IPS DF 6.9 (cell line): ENCODE data around the gene EHBP1.

ENCODE experiments used
- DNase-seq: peaks from one replicate; pipeline ENCODE4 v3.0.0-alpha.2; 2013; ENCODE audit warnings: low read depth, low spot score
- H3K27ac ChIP-seq: one replicate; pipeline ENCODE4 v1.5.1; 2013; ENCODE audit warnings: low read length, control low read depth
- H3K27me3 ChIP-seq: 2 replicates; pipeline ENCODE4 v1.6.1; 2013; ENCODE audit warnings: mild to moderate bottlenecking, low read length; ENCODE audit not compliant: control insufficient read depth, insufficient read depth
- H3K36me3 ChIP-seq: 2 replicates; pipeline ENCODE4 v1.6.1; 2013; ENCODE audit warnings: low read length; ENCODE audit not compliant: control insufficient read depth, insufficient read depth
- H3K4me1 ChIP-seq: 2 replicates; pipeline ENCODE4 v1.6.1; 2013; ENCODE audit warnings: low read length; ENCODE audit not compliant: control insufficient read depth, insufficient read depth
- H3K4me3 ChIP-seq: 2 replicates; pipeline ENCODE4 v1.5.1; 2013; ENCODE audit warnings: mild to moderate bottlenecking, low read length
- H3K9me3 ChIP-seq: 2 replicates; pipeline ENCODE4 v1.6.1; 2013; ENCODE audit warnings: low read length, inconsistent platforms; ENCODE audit not compliant: control insufficient read depth, insufficient read depth
- WGBS: extraction: QIAGEN DNeasy Blood & Tissue Kit; methylation state at CpG from one replicate; pipeline ENCODE4 v1.1.7; 2013; ENCODE audit warnings: mixed read lengths, missing lambda C conversion rate; ENCODE audit not compliant: insufficient read length, insufficient coverage; 5-methylcytosine and 5-hydroxymethylcytosine counted together

Gene EHBP1

DNA sequence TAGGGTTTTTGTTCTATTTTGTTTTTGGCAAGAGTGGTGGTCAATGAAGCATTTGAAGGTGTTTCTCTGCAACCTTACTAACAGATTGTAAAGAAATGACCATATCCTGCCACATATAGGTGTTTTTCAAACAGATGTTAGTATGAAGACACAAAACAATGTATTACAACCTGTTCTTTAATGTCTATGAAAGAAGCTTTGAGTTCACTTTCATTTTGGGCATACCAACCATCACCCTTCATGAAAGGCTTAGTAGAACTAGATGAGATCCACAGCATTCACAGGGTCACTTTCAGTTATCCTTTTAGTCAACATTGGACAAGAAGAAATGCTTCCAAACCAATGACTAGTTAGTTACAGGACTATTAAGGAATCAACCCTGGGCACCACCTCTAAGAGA, 95.1 kb downstream of the EHBP1 start:
- Histone ChIP-seq H3K9me3 (no peaks in the 10 kb centered on the region), H3K27ac (no peak overlapping the region), H3K4me3 (no peak overlapping the region), H3K36me3 (no peaks in the 10 kb centered on the region), H3K27me3 (no peaks in the 10 kb centered on the region), H3K4me1 (no peaks in the 10 kb centered on the region)
- DNase-seq: no peak

DNA sequence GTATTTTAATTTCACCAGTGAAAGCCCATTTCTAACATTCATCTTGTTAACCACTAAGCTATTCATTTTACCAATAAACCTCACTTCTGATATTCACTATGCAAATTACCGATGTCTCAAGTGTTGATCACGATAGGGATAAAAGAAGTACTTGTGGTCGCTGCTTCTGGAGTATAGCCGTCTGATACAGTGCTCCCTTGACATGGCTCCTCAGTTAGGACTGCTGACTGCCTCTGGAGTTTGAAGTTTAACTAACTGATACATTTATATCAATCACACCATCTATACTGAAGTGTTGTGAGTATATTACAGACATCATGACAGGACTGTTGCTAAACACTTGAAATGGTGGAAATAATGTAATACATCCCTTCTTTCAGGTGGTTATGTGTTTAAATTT, 95.6 kb downstream of the EHBP1 start:
- H3K27ac ChIP-seq: no peak overlapping the region
- H3K9me3 ChIP-seq: no peaks in the 10 kb centered on the region
- H3K4me3 ChIP-seq: no peak overlapping the region
- no CpG with 5 or more reads among the region's 4 CpGs for WGBS
- no peaks in the 10 kb centered on the region for H3K4me1 ChIP-seq
- no peak for DNase-seq
- H3K36me3 ChIP-seq: no peaks in the 10 kb centered on the region
- H3K27me3 ChIP-seq: no peaks in the 10 kb centered on the region

DNA sequence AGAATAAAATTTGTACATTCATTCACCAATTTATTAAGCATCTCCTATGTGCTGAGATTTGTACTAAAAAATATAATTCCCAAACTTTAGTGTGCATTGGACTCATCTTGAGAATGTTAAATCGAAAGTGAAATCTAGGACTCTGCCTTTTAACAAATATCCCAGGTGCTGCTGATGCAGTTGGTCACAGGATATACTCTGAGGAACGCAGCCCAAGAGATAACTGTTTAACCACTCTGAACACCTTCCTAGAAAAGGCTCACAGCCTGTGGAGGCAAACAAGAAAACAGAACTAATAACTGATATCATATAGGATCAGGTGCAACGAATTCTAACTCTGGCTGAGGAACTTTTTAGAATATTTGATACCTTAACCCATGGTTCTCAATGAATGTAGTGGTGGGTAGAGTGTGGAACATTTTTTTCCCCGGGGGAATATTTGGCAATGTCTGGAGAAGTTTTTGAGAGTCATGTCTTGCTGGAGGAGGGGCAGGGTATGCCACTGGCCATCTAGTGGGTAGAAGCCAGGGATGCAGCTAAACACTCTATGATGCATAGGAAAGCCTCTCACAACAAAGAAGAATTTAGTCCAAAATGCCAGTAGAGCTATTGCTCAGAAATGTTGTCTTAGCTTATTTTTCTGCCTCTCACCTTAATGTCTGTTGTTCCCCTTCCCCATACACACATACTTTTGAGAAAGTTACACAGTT, 96.5 kb downstream of the EHBP1 start:
- WGBS: no CpG with 5 or more reads among the region's 4 CpGs
- H3K27me3 ChIP-seq: no peaks in the 10 kb centered on the region
- no peaks in the 10 kb centered on the region for H3K4me1 ChIP-seq
- H3K9me3 ChIP-seq: no peaks in the 10 kb centered on the region
- no peak overlapping the region for H3K4me3 ChIP-seq
- H3K27ac ChIP-seq: no peak overlapping the region
- no peaks in the 10 kb centered on the region for H3K36me3 ChIP-seq
- no peak for DNase-seq

DNA sequence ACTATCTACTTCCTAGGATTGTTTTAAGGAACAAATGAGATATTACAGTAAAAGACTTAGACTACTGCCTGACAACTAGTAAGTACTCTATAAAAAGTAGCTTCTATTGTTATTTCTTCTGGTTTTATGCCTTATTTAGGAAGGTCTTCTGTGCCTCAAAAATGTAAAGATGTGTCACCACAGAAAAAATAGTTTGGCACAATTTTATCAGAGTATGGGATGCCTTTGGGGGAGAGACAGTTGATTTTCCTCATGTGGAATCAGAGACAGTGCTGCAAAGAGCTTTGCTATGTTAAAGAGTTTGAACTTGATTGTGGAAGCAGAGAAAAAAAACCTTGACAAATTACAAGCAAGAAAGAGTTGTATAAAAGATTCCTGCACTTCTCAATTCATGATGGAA, 98.4 kb downstream of the EHBP1 start:
- DNase-seq: no peak
- no peaks in the 10 kb centered on the region for H3K36me3 ChIP-seq
- H3K4me3 ChIP-seq: no peak overlapping the region
- no peak overlapping the region for H3K27ac ChIP-seq
- H3K9me3 ChIP-seq: no peaks in the 10 kb centered on the region
- H3K27me3 ChIP-seq: no peaks in the 10 kb centered on the region
- H3K4me1 ChIP-seq: no peaks in the 10 kb centered on the region

DNA sequence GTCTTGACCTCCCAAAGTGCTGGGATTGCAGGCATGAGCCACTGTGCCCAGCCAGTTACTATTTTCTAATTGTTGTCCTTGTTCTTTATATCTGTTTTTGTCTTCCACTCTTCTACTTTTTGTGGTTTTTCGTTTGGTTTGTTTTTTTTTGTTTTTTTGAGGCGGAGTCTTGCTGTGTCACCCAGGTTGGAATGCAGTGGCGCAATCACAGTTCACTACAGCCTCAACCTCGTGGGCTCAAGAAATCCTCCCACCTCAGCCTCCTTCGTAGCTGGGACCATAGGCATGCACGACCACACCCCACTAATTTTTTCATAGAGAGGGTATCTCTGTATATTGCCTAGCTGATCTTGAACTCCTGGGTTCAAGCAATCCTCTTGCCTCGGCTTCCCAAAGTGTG, 100.7 kb downstream of the EHBP1 start:
- no peaks in the 10 kb centered on the region for H3K4me1 ChIP-seq

DNA sequence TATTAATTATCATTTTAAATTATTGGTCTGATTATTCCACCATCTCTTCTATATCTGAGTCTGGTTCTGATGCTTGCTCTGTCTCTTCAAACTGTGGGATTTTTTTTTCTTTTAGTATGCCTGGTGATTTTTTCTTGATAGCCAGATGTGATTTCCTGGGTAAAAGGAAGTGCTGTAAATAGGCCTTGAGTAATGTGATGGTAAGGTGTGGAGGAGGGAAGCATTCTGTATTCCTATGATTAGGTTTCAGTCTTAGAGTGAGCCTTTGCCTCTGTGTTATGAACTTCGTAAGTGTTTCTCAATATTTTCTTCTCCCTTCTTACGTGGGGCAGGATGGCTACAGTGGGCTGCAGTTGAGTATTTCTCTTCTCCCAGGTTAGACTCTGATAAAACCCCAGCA, 103.0 kb downstream of the EHBP1 start:
- no peaks in the 10 kb centered on the region for H3K27me3 ChIP-seq
- no CpG with 5 or more reads among the region's 2 CpGs for WGBS
- no peaks in the 10 kb centered on the region for H3K36me3 ChIP-seq
- H3K4me3 ChIP-seq: no peak overlapping the region
- no peaks in the 10 kb centered on the region for H3K9me3 ChIP-seq
- H3K4me1 ChIP-seq: no peaks in the 10 kb centered on the region; the same call in 1 of the 2 replicates
- DNase-seq: no peak
- H3K27ac ChIP-seq: no peak overlapping the region

More for the DNA sequence above, 100.7 kb downstream of the EHBP1 start:
- H3K36me3 ChIP-seq: no peaks in the 10 kb centered on the region
- no peaks in the 10 kb centered on the region for H3K9me3 ChIP-seq
- no peak overlapping the region for H3K27ac ChIP-seq
- H3K4me3 ChIP-seq: no peak overlapping the region
- WGBS: no CpG with 5 or more reads among the region's 7 CpGs
- no peak for DNase-seq
- no peaks in the 10 kb centered on the region for H3K27me3 ChIP-seq

DNA sequence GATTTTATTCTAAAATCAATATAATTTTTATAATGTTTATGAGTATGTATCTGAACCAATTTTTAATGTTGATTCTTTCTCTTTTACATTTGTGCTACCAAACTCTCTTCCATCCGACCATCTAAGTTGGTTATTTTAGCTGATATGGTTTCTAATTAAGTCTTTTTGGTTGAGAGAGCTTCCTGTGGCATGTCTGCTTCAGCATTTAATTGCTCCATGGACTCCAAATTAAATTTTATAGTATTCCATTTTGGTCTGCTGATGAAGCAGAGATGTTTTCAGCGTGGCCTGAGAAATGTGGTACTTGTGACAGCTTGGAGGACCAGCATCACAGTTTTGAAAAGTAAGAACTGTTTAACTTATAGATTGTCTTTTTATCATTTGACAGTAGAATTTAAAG, 105.6 kb downstream of the EHBP1 start:
- H3K27ac ChIP-seq: no peak overlapping the region
- no peak for DNase-seq
- H3K27me3 ChIP-seq: no peaks in the 10 kb centered on the region
- no peaks in the 10 kb centered on the region for H3K9me3 ChIP-seq
- no CpG with 5 or more reads among the region's 2 CpGs for WGBS
- H3K4me3 ChIP-seq: no peak overlapping the region
- no peaks in the 10 kb centered on the region for H3K36me3 ChIP-seq
- no peaks in the 10 kb centered on the region; the same call in 1 of the 2 replicates for H3K4me1 ChIP-seq

DNA sequence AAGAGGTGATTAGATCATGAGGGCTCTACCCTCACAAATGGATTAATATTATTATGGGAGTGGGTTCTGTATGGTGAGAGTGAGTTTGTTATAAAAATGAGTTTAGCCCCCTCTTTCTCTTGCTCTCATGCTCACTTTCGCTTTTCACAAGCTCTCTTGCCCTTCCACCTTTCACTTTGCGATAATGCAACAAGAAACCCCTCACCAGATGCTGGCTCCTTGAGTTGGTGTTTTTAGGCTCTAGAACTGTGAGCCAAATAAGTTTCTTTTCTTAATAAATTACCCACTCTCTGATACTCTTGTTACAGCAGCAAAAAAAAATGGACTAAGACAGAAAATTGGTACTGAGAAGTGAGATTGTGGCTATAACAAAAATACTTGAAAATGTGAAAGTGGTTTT, 106.5 kb downstream of the EHBP1 start:
- no CpG with 5 or more reads among the region's 2 CpGs for WGBS
- H3K36me3 ChIP-seq: no peaks in the 10 kb centered on the region
- no peaks in the 10 kb centered on the region; the same call in 1 of the 2 replicates for H3K4me1 ChIP-seq
- H3K9me3 ChIP-seq: no peaks in the 10 kb centered on the region
- no peak overlapping the region for H3K27ac ChIP-seq
- no peak overlapping the region for H3K4me3 ChIP-seq
- no peak for DNase-seq
- no peaks in the 10 kb centered on the region for H3K27me3 ChIP-seq

DNA sequence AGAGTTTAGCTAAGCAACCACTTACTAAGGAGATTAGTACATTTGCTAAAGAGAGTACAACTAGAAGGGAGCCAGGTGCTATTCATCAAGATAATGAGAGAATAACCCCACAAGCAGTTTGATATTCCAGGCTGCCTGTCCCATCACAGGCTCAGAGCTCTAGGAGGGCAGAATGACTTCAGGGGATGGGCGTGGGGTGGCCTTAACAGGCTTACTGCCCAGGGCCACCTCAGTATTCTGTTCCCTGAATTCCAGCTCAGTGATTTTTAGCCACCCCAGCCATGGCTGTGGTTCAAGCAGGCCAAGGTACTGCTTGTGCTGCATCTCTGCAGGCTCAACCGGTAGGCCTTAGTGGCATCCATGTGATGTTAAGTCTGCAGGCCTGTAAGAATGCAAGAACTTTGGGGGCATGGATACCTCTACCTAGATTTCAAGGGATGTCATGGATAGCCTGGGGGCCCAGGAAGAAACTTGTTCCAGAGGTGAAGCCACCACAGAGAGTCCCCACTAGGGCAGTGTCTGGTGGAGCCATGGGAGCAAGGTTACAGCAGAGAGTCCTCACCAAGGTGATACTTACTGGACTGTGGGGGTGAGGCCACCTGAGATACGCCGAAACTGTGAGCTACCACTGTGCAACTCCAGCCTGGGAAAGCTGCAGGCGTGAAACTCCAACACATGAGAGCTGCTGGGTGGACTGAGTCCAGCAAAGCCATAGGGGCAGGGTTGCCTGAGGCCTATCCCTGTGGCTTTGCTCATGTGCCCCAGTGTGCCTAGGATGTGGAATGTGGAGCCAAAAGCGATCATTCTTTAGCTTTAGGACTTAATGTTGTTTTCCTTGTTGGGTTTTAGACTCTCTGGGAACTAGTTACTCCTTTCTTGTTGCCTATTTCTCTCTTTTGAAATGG, 107.7 kb downstream of the EHBP1 start:
- H3K9me3 ChIP-seq: no peaks in the 10 kb centered on the region
- WGBS: no CpG with 5 or more reads among the region's 6 CpGs
- no peaks in the 10 kb centered on the region; the same call in 1 of the 2 replicates for H3K4me1 ChIP-seq
- H3K36me3 ChIP-seq: no peaks in the 10 kb centered on the region
- no peak overlapping the region for H3K4me3 ChIP-seq
- DNase-seq: no peak
- H3K27me3 ChIP-seq: no peaks in the 10 kb centered on the region
- no peak overlapping the region for H3K27ac ChIP-seq

DNA sequence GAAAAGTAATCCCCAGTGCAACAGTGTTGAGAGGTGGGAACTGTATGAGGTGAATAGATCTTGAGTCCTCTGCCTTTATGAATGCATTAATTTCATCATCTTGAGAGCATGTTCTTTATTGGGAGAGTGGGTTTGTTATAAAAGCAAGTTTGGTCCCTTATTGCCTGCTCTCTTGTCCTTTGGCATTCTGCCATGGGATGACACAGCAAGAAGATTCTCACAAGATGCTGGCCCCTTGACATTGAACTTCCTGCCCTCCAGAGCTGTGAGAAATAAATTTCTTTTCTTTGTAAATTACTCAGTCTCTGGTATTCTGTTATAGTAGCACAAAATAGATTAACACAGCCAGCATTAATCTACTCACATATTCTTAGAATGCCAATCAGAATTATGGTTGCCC, 108.6 kb downstream of the EHBP1 start:
- Histone ChIP-seq H3K27ac (no peak overlapping the region), H3K4me1 (no peaks in the 10 kb centered on the region; the same call in 1 of the 2 replicates), H3K27me3 (no peaks in the 10 kb centered on the region), H3K36me3 (no peaks in the 10 kb centered on the region), H3K4me3 (no peak overlapping the region), H3K9me3 (no peaks in the 10 kb centered on the region)
- DNase-seq: no peak
